IPS-15b (cell line): ENCODE results near the gene TMEM52.

Experiments used
- H3K27me3 ChIP-seq: one replicate; pipeline ENCODE4 v1.6.1; 2013; ENCODE audit warnings: low read length; ENCODE audit not compliant: control insufficient read depth, insufficient read depth
- H3K36me3 ChIP-seq: one replicate; pipeline ENCODE4 v1.6.1; 2013; ENCODE audit warnings: low read length; ENCODE audit not compliant: control insufficient read depth, insufficient read depth
- H3K4me1 ChIP-seq: one replicate; pipeline ENCODE4 v1.6.1; 2013; ENCODE audit warnings: mild to moderate bottlenecking, low read length; ENCODE audit not compliant: control insufficient read depth, insufficient read depth
- H3K4me3 ChIP-seq: one replicate; pipeline ENCODE4 v1.5.1; 2013; ENCODE audit warnings: low read depth, low read length
- H3K9ac ChIP-seq: one replicate; pipeline ENCODE4 v1.6.1; 2013; ENCODE audit warnings: low read depth, mild to moderate bottlenecking, low read length
- H3K9me3 ChIP-seq: one replicate; pipeline ENCODE4 v1.6.1; 2013; ENCODE audit warnings: mild to moderate bottlenecking, low read length; ENCODE audit not compliant: control insufficient read depth, insufficient read depth

Gene TMEM52

GRCh38 chr1:1879942-1880341, 39.1 kb downstream of the TMEM52 start:
- Histone ChIP-seq H3K27me3 (no peaks in the 10 kb centered on the region), H3K4me1 (peaks cover 9% of the 10 kb centered on the region), H3K4me3 (no peak overlapping the region), H3K9me3 (no peaks in the 10 kb centered on the region), H3K9ac (no peak overlapping the region), H3K36me3 (peaks cover 17% of the 10 kb centered on the region)

- no peak overlapping the region for H3K9ac ChIP-seq
- H3K27me3 ChIP-seq: no peaks in the 10 kb centered on the region
- H3K9me3 ChIP-seq: no peaks in the 10 kb centered on the region
- H3K36me3 ChIP-seq: peaks cover 14% of the 10 kb centered on the region
- H3K4me3 ChIP-seq: no peak overlapping the region
- H3K4me1 ChIP-seq: peaks cover 9% of the 10 kb centered on the region
Observed at GRCh38 chr1:1877865-1878436, 41.1 kb downstream of the TMEM52 start.

- Histone ChIP-seq H3K36me3 (peaks cover 14% of the 10 kb centered on the region), H3K9ac (no peak overlapping the region), H3K4me1 (peaks cover 5% of the 10 kb centered on the region), H3K27me3 (no peaks in the 10 kb centered on the region), H3K4me3 (no peak overlapping the region), H3K9me3 (no peaks in the 10 kb centered on the region)
Observed at GRCh38 chr1:1876335-1876930, 42.6 kb downstream of the TMEM52 start.

GRCh38 chr1:1875932-1876331, 43.1 kb downstream of the TMEM52 start:
- Histone ChIP-seq H3K36me3 (peaks cover 14% of the 10 kb centered on the region), H3K9ac (no peak overlapping the region), H3K4me1 (peaks cover 4% of the 10 kb centered on the region)

GRCh38 chr1:1874901-1875300, 44.2 kb downstream of the TMEM52 start:
- peaks cover 13% of the 10 kb centered on the region for H3K36me3 ChIP-seq
- H3K4me3 ChIP-seq: no peak overlapping the region
- H3K9ac ChIP-seq: no peak overlapping the region
- H3K4me1 ChIP-seq: no peaks in the 10 kb centered on the region
- no peaks in the 10 kb centered on the region for H3K27me3 ChIP-seq
- no peaks in the 10 kb centered on the region for H3K9me3 ChIP-seq

More at GRCh38 chr1:1875932-1876331, 43.1 kb downstream of the TMEM52 start:
- H3K27me3 ChIP-seq: no peaks in the 10 kb centered on the region
- no peak overlapping the region for H3K4me3 ChIP-seq
- H3K9me3 ChIP-seq: no peaks in the 10 kb centered on the region

GRCh38 chr1:1873186-1873585, 45.9 kb downstream of the TMEM52 start:
- Histone ChIP-seq H3K27me3 (no peaks in the 10 kb centered on the region), H3K4me1 (no peaks in the 10 kb centered on the region), H3K4me3 (no peak overlapping the region), H3K9me3 (no peaks in the 10 kb centered on the region), H3K9ac (no peak overlapping the region), H3K36me3 (peaks cover 11% of the 10 kb centered on the region)

- Histone ChIP-seq H3K4me1 (no peaks in the 10 kb centered on the region), H3K9ac (no peak overlapping the region), H3K27me3 (no peaks in the 10 kb centered on the region), H3K9me3 (no peaks in the 10 kb centered on the region), H3K4me3 (no peak overlapping the region), H3K36me3 (peaks cover 11% of the 10 kb centered on the region)
Observed at GRCh38 chr1:1872329-1872994, 46.6 kb downstream of the TMEM52 start.

- Histone ChIP-seq H3K4me1 (no peaks in the 10 kb centered on the region), H3K36me3 (no peaks in the 10 kb centered on the region), H3K9me3 (no peaks in the 10 kb centered on the region)
Observed at GRCh38 chr1:1869469-1869868, 49.6 kb downstream of the TMEM52 start.

More at GRCh38 chr1:1869469-1869868, 49.6 kb downstream of the TMEM52 start:
- no peak overlapping the region for H3K9ac ChIP-seq
- H3K27me3 ChIP-seq: no peaks in the 10 kb centered on the region
- H3K4me3 ChIP-seq: no peak overlapping the region
